Measurements from ENCODE around the gene FUT1. TPM values are rescaled to one million over a fixed set of nuclear protein-coding genes. Genes with fewer than 3 reads are reported as not detected.

Gene FUT1
- total RNA-seq, 1 experiment from 2014 or later, result 11.5 TPM

DNA sequence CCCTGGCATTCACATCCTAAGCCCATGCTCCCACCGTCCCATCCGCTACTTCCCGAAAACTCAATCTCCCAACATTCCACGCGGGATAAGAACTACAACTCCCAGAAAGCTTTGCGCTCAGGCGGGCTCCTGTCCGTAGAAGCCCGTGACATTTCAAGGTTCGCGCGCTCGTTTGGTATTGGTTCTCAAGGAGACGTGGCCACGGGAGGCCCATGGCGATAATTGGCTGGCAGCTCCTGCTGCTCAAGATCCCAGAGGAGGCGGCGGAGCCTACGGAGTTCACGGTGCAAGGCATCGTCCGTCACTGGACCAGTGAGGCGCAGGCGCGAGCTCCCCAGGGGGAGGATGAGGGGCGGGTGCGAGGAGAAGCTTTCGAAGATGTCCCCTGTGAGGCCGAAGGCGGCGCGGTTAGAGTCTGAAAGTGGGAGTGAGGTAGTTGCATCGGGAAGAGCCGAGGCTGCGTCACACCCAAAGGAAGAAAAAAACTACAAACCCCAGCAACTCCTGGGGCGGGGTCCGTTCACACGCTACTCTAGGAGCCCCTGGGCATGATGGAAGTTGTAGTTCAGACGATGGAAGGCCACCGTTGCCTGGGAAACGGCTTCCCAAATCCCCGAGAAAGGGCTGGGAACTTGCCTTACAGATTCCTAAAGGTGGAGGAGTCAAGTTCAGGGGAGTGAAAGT is 31.7 kb downstream of the FUT1 start (continued):
- TF ChIP-seq, protein P1, sequence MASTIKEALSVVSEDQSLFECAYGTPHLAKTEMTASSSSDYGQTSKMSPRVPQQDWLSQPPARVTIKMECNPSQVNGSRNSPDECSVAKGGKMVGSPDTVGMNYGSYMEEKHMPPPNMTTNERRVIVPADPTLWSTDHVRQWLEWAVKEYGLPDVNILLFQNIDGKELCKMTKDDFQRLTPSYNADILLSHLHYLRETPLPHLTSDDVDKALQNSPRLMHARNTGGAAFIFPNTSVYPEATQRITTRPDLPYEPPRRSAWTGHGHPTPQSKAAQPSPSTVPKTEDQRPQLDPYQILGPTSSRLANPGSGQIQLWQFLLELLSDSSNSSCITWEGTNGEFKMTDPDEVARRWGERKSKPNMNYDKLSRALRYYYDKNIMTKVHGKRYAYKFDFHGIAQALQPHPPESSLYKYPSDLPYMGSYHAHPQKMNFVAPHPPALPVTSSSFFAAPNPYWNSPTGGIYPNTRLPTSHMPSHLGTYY (CRISPR knock-in tag; IDR thresholded peaks at IDR 0.05), result no peak
- no peak for TF ChIP-seq HMGA2 (CRISPR knock-in tag; IDR thresholded peaks at IDR 0.05)
- TF ChIP-seq, protein P2, sequence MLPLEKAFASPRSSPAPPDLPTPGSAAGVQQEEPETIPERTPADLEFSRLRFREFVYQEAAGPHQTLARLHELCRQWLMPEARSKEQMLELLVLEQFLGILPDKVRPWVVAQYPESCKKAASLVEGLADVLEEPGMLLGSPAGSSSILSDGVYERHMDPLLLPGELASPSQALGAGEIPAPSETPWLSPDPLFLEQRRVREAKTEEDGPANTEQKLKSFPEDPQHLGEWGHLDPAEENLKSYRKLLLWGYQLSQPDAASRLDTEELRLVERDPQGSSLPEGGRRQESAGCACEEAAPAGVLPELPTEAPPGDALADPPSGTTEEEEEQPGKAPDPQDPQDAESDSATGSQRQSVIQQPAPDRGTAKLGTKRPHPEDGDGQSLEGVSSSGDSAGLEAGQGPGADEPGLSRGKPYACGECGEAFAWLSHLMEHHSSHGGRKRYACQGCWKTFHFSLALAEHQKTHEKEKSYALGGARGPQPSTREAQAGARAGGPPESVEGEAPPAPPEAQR (CRISPR knock-in tag; IDR thresholded peaks at IDR 0.05), result no peak
- TF ChIP-seq, protein P3, sequence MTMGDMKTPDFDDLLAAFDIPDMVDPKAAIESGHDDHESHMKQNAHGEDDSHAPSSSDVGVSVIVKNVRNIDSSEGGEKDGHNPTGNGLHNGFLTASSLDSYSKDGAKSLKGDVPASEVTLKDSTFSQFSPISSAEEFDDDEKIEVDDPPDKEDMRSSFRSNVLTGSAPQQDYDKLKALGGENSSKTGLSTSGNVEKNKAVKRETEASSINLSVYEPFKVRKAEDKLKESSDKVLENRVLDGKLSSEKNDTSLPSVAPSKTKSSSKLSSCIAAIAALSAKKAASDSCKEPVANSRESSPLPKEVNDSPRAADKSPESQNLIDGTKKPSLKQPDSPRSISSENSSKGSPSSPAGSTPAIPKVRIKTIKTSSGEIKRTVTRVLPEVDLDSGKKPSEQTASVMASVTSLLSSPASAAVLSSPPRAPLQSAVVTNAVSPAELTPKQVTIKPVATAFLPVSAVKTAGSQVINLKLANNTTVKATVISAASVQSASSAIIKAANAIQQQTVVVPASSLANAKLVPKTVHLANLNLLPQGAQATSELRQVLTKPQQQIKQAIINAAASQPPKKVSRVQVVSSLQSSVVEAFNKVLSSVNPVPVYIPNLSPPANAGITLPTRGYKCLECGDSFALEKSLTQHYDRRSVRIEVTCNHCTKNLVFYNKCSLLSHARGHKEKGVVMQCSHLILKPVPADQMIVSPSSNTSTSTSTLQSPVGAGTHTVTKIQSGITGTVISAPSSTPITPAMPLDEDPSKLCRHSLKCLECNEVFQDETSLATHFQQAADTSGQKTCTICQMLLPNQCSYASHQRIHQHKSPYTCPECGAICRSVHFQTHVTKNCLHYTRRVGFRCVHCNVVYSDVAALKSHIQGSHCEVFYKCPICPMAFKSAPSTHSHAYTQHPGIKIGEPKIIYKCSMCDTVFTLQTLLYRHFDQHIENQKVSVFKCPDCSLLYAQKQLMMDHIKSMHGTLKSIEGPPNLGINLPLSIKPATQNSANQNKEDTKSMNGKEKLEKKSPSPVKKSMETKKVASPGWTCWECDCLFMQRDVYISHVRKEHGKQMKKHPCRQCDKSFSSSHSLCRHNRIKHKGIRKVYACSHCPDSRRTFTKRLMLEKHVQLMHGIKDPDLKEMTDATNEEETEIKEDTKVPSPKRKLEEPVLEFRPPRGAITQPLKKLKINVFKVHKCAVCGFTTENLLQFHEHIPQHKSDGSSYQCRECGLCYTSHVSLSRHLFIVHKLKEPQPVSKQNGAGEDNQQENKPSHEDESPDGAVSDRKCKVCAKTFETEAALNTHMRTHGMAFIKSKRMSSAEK (CRISPR knock-in tag; IDR thresholded peaks at IDR 0.05; ENCODE audit: borderline replicate concordance), result no peak
- TF ChIP-seq, protein P4, sequence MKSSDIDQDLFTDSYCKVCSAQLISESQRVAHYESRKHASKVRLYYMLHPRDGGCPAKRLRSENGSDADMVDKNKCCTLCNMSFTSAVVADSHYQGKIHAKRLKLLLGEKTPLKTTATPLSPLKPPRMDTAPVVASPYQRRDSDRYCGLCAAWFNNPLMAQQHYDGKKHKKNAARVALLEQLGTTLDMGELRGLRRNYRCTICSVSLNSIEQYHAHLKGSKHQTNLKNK (CRISPR knock-in tag; IDR thresholded peaks at IDR 0.05), result no peak
- TF ChIP-seq, protein P5, sequence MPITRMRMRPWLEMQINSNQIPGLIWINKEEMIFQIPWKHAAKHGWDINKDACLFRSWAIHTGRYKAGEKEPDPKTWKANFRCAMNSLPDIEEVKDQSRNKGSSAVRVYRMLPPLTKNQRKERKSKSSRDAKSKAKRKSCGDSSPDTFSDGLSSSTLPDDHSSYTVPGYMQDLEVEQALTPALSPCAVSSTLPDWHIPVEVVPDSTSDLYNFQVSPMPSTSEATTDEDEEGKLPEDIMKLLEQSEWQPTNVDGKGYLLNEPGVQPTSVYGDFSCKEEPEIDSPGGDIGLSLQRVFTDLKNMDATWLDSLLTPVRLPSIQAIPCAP (CRISPR knock-in tag; IDR thresholded peaks at IDR 0.05), result no peak
- TF ChIP-seq, protein P6, sequence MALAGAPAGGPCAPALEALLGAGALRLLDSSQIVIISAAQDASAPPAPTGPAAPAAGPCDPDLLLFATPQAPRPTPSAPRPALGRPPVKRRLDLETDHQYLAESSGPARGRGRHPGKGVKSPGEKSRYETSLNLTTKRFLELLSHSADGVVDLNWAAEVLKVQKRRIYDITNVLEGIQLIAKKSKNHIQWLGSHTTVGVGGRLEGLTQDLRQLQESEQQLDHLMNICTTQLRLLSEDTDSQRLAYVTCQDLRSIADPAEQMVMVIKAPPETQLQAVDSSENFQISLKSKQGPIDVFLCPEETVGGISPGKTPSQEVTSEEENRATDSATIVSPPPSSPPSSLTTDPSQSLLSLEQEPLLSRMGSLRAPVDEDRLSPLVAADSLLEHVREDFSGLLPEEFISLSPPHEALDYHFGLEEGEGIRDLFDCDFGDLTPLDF (CRISPR knock-in tag; IDR thresholded peaks at IDR 0.05), result no peak
- TF ChIP-seq, protein P7, sequence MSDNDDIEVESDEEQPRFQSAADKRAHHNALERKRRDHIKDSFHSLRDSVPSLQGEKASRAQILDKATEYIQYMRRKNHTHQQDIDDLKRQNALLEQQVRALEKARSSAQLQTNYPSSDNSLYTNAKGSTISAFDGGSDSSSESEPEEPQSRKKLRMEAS (CRISPR knock-in tag; IDR thresholded peaks at IDR 0.05), result no peak
- TF ChIP-seq NR2C2 (CRISPR knock-in tag; IDR thresholded peaks at IDR 0.05), result no peak
- no peak for TF ChIP-seq MYBL2 (CRISPR knock-in tag; IDR thresholded peaks at IDR 0.05)
- no peak for TF ChIP-seq CREB1 (CRISPR knock-in tag; IDR thresholded peaks at IDR 0.05)
- TF ChIP-seq, protein P8, sequence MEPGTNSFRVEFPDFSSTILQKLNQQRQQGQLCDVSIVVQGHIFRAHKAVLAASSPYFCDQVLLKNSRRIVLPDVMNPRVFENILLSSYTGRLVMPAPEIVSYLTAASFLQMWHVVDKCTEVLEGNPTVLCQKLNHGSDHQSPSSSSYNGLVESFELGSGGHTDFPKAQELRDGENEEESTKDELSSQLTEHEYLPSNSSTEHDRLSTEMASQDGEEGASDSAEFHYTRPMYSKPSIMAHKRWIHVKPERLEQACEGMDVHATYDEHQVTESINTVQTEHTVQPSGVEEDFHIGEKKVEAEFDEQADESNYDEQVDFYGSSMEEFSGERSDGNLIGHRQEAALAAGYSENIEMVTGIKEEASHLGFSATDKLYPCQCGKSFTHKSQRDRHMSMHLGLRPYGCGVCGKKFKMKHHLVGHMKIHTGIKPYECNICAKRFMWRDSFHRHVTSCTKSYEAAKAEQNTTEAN (CRISPR knock-in tag; IDR thresholded peaks at IDR 0.05), result no peak
- TF ChIP-seq SP1 (CRISPR knock-in tag; conservative IDR thresholded peaks at IDR 0.05), result no peak
- TF ChIP-seq, protein P9, sequence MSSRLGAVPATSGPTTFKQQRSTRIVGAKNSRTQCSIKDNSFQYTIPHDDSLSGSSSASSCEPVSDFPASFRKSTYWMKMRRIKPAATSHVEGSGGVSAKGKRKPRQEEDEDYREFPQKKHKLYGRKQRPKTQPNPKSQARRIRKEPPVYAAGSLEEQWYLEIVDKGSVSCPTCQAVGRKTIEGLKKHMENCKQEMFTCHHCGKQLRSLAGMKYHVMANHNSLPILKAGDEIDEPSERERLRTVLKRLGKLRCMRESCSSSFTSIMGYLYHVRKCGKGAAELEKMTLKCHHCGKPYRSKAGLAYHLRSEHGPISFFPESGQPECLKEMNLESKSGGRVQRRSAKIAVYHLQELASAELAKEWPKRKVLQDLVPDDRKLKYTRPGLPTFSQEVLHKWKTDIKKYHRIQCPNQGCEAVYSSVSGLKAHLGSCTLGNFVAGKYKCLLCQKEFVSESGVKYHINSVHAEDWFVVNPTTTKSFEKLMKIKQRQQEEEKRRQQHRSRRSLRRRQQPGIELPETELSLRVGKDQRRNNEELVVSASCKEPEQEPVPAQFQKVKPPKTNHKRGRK (CRISPR knock-in tag; IDR thresholded peaks at IDR 0.05; ENCODE audit: borderline replicate concordance), result no peak
- TF ChIP-seq, protein P10, sequence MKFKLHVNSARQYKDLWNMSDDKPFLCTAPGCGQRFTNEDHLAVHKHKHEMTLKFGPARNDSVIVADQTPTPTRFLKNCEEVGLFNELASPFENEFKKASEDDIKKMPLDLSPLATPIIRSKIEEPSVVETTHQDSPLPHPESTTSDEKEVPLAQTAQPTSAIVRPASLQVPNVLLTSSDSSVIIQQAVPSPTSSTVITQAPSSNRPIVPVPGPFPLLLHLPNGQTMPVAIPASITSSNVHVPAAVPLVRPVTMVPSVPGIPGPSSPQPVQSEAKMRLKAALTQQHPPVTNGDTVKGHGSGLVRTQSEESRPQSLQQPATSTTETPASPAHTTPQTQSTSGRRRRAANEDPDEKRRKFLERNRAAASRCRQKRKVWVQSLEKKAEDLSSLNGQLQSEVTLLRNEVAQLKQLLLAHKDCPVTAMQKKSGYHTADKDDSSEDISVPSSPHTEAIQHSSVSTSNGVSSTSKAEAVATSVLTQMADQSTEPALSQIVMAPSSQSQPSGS (CRISPR knock-in tag; IDR thresholded peaks at IDR 0.05; ENCODE audit: borderline replicate concordance, low read depth), result no peak
- 0 out of 2 replicates have a peak, but pooled peaks have one; percentile 23 for TF ChIP-seq ZNF232 (CRISPR knock-in tag; IDR thresholded peaks at IDR 0.05)
- TF ChIP-seq, protein P11, sequence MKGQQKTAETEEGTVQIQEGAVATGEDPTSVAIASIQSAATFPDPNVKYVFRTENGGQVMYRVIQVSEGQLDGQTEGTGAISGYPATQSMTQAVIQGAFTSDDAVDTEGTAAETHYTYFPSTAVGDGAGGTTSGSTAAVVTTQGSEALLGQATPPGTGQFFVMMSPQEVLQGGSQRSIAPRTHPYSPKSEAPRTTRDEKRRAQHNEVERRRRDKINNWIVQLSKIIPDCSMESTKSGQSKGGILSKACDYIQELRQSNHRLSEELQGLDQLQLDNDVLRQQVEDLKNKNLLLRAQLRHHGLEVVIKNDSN (CRISPR knock-in tag; IDR thresholded peaks at IDR 0.05), result peak; percentile 77; the same call in 1 of the 2 replicates
- TF ChIP-seq ZNF396 (CRISPR knock-in tag; IDR thresholded peaks at IDR 0.05; ENCODE audit: borderline replicate concordance), result no peak
- TF ChIP-seq, protein P12, sequence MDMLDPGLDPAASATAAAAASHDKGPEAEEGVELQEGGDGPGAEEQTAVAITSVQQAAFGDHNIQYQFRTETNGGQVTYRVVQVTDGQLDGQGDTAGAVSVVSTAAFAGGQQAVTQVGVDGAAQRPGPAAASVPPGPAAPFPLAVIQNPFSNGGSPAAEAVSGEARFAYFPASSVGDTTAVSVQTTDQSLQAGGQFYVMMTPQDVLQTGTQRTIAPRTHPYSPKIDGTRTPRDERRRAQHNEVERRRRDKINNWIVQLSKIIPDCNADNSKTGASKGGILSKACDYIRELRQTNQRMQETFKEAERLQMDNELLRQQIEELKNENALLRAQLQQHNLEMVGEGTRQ (CRISPR knock-in tag; IDR thresholded peaks at IDR 0.05), result peak; percentile 54; the same call in 1 of the 2 replicates
- TF ChIP-seq, protein P13, sequence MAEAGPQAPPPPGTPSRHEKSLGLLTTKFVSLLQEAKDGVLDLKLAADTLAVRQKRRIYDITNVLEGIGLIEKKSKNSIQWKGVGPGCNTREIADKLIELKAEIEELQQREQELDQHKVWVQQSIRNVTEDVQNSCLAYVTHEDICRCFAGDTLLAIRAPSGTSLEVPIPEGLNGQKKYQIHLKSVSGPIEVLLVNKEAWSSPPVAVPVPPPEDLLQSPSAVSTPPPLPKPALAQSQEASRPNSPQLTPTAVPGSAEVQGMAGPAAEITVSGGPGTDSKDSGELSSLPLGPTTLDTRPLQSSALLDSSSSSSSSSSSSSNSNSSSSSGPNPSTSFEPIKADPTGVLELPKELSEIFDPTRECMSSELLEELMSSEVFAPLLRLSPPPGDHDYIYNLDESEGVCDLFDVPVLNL (CRISPR knock-in tag; IDR thresholded peaks at IDR 0.05; ENCODE audit: borderline replicate concordance, low read depth), result peak; percentile 99
